RWPE2 (cell line): ENCODE results near the gene THRA.

Source experiments
- ATAC-seq: fragments of 200-7000 bp; cut with Tn5 transposase; 3 replicates; pipeline ENCODE4 v1.9.1; 2021; ENCODE audit warnings: low read depth
- DNase-seq: peaks from one replicate; pipeline ENCODE4 v3.0.0-alpha.2; 2020; ENCODE audit warnings: low spot score
- H3K27ac ChIP-seq: fragments of 450-650 bp; 2 replicates; pipeline ENCODE4 v1.5.1; 2017; ENCODE audit warnings: mild to moderate bottlenecking; ENCODE audit not compliant: poor library complexity, severe bottlenecking
- H3K27me3 ChIP-seq: fragments of 250-450 bp; sonication (Bioruptor Pico); 2 replicates; pipeline ENCODE4 v1.5.1; 2021; ENCODE audit warnings: mild to moderate bottlenecking, moderate library complexity; ENCODE audit not compliant: insufficient read depth, poor library complexity, severe bottlenecking
- H3K36me3 ChIP-seq: fragments of 250-450 bp; sonication (Bioruptor Pico); 2 replicates; pipeline ENCODE4 v1.5.1; 2020; ENCODE audit warnings: low read depth, mild to moderate bottlenecking, moderate library complexity
- H3K4me1 ChIP-seq: fragments of 250-450 bp; sonication (Bioruptor Pico); 2 replicates; pipeline ENCODE4 v1.5.1; 2021; ENCODE audit warnings: mild to moderate bottlenecking, moderate library complexity; ENCODE audit not compliant: insufficient read depth, poor library complexity, severe bottlenecking
- H3K4me3 ChIP-seq: fragments of 250-450 bp; sonication (Bioruptor Pico); 2 replicates; pipeline ENCODE4 v1.5.1; 2021; ENCODE audit warnings: mild to moderate bottlenecking, moderate library complexity; ENCODE audit not compliant: severe bottlenecking
- H3K9me3 ChIP-seq: fragments of 250-450 bp; sonication (Bioruptor Pico); 2 replicates; pipeline ENCODE4 v1.5.1; 2021; ENCODE audit warnings: mild to moderate bottlenecking, moderate library complexity; ENCODE audit not compliant: severe bottlenecking
- TF ChIP-seq, protein P1 (sequence below): fragments of 450-650 bp; IDR thresholded peaks from one replicate; pipeline ENCODE4 v1.5.1; 2017; ENCODE audit warnings: mild to moderate bottlenecking, moderate library complexity; ENCODE audit not compliant: poor library complexity, severe bottlenecking

THRA gene

GRCh38 chr17:40060887-40061608, 1.7 kb upstream of the THRA start:
- TF ChIP-seq, protein P1, sequence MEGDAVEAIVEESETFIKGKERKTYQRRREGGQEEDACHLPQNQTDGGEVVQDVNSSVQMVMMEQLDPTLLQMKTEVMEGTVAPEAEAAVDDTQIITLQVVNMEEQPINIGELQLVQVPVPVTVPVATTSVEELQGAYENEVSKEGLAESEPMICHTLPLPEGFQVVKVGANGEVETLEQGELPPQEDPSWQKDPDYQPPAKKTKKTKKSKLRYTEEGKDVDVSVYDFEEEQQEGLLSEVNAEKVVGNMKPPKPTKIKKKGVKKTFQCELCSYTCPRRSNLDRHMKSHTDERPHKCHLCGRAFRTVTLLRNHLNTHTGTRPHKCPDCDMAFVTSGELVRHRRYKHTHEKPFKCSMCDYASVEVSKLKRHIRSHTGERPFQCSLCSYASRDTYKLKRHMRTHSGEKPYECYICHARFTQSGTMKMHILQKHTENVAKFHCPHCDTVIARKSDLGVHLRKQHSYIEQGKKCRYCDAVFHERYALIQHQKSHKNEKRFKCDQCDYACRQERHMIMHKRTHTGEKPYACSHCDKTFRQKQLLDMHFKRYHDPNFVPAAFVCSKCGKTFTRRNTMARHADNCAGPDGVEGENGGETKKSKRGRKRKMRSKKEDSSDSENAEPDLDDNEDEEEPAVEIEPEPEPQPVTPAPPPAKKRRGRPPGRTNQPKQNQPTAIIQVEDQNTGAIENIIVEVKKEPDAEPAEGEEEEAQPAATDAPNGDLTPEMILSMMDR, result no peak
- Histone ChIP-seq H3K9me3 (no peaks in the 10 kb centered on the region), H3K27me3 (no peaks in the 10 kb centered on the region), H3K4me3 (no peak overlapping the region), H3K4me1 (peaks cover 15% of the 10 kb centered on the region), H3K36me3 (no peaks in the 10 kb centered on the region), H3K27ac (no peak overlapping the region)
- ATAC-seq (no peak), DNase-seq (no peak)

DNA sequence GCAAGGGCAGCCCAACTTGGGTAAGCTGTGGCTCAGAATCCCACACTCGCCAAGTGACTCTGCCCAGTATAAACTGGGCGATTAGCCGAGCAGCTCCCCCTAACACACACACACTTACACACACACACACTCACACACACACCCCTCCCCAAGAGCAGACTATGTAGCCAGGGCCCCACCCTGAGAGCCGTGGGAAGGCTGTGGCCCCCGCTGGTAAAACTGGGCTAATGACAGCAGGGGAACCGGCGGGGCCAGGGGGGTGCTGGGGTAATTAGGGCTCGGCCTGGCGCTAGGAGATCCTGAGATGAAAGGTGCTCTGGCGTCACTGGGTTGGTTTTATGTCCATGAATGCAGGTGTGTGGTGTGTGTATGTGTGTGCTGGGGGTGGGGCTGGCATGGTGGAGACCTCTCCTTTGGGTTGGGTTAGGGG, 1.1 kb upstream of the THRA start:
- no peak overlapping the region for H3K4me3 ChIP-seq
- H3K27ac ChIP-seq, result no peak overlapping the region
- DNase-seq (no peak), ATAC-seq (no peak)
- no peaks in the 10 kb centered on the region for H3K27me3 ChIP-seq
- no peaks in the 10 kb centered on the region for H3K9me3 ChIP-seq
- no peaks in the 10 kb centered on the region for H3K36me3 ChIP-seq
- TF ChIP-seq, protein P1, result no peak
- H3K4me1 ChIP-seq, result peaks cover 15% of the 10 kb centered on the region

GRCh38 chr17:40063187-40063771, 514 bp downstream of the THRA start:
- DNase-seq, result no peak
- Histone ChIP-seq H3K27ac (peak overlapping the region; percentile 52), H3K36me3 (no peaks in the 10 kb centered on the region), H3K4me3 (peak overlapping the region; percentile 100), H3K27me3 (no peaks in the 10 kb centered on the region), H3K9me3 (no peaks in the 10 kb centered on the region), H3K4me1 (peaks cover 20% of the 10 kb centered on the region)
- ATAC-seq, result peak; percentile 45
- TF ChIP-seq, protein P1, result no peak

GRCh38 chr17:40063901-40064531, 1.3 kb downstream of the THRA start:
- peak overlapping the region; percentile 100 for H3K4me3 ChIP-seq
- peaks cover 26% of the 10 kb centered on the region for H3K4me1 ChIP-seq
- DNase-seq (no peak), ATAC-seq (no peak)
- H3K27me3 ChIP-seq, result no peaks in the 10 kb centered on the region
- no peaks in the 10 kb centered on the region for H3K36me3 ChIP-seq
- H3K27ac ChIP-seq, result no peak overlapping the region
- H3K9me3 ChIP-seq, result no peaks in the 10 kb centered on the region
- TF ChIP-seq, protein P1, result no peak
